CD4-positive, alpha-beta T cell treated with Interleukin-12 subunit alpha and Interleukin-12 subunit beta, for 1 hour (primary cell): ENCODE data around the gene IL1R2.

ENCODE experiments used
- DNase-seq: peaks from one replicate; pipeline ENCODE4 v3.0.0-alpha.2; 2020

The IL1R2 gene

GRCh38 chr2:102024410-102024809 is 32.6 kb downstream of the IL1R2 start:
- DNase-seq: no peak

DNA sequence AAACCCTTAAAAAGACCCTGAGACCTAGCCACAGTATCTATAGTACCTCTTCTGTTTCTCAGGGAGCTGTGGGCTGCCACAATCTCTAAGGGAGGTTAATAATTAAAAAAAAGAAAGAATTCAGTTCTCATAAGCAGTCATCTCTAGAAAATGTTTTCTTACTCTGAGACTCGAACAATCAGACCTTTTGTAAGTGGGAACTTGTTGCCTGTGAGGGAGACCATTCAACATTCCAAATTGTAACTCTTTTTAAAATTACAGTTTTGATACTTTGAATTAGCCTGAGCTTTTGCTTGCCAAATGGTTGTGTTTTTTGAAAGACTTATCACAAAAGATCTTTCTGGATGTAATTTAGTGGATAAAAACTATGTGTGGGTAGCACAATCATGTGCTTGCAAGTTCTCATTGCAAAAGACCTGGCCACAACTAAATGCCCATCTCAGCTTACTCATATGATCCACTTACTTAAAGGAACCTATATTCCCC is 33.3 kb downstream of the IL1R2 start:
- no peak for DNase-seq

DNA sequence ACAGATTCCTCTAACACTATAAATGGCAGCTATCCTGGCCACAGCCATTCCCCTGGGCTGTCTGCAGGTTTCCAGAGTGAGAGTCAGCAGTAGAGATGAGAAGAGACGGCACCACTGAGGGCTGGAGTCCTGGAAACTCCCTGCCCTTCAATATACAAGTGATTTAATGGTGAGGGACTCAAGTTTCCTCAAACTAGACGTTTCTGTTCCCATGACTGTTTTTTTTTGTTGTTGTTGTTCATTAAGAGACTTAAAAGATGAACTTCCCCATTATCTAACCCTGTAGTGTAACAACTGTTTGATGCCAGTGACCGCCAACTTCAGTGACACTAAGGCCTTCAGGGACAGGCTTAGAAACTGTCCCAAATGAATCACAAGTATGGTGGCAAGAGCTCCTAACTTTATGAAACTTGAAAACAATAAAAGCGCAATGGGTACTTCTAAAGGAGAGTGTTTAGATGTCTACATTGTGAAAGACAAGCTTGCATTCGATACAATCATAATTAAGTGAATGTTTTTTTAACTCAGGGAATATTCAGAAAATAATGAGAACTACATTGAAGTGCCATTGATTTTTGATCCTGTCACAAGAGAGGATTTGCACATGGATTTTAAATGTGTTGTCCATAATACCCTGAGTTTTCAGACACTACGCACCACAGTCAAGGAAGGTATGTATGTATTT is 34.0 kb downstream of the IL1R2 start:
- no peak for DNase-seq

- no peak for DNase-seq
Measured at GRCh38 chr2:102027036-102027980, 35.5 kb downstream of the IL1R2 start.

- no peak for DNase-seq
Measured at GRCh38 chr2:102028470-102028869, 36.7 kb downstream of the IL1R2 start.

- DNase-seq: no peak
Measured at GRCh38 chr2:102029405-102029804, 37.6 kb downstream of the IL1R2 start.

GRCh38 chr2:102029952-102030351 is 38.2 kb downstream of the IL1R2 start:
- DNase-seq: no peak

DNA sequence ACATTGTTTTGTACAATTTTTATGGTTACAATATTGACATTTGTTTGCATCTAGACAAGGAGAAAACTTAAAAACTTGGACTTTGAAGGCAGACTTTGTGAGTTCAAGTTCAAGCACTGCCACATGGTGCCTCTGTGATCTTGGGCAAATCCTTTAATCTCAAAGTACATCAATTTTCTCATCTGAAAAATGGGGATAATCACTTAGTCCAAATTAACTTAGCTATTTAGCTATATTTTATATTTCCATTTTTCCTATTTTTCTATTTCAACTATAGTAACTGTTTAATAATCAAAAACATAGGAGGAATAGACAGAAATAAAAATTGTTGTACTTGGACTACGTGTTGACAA is 38.7 kb downstream of the IL1R2 start:
- DNase-seq: no peak

DNA sequence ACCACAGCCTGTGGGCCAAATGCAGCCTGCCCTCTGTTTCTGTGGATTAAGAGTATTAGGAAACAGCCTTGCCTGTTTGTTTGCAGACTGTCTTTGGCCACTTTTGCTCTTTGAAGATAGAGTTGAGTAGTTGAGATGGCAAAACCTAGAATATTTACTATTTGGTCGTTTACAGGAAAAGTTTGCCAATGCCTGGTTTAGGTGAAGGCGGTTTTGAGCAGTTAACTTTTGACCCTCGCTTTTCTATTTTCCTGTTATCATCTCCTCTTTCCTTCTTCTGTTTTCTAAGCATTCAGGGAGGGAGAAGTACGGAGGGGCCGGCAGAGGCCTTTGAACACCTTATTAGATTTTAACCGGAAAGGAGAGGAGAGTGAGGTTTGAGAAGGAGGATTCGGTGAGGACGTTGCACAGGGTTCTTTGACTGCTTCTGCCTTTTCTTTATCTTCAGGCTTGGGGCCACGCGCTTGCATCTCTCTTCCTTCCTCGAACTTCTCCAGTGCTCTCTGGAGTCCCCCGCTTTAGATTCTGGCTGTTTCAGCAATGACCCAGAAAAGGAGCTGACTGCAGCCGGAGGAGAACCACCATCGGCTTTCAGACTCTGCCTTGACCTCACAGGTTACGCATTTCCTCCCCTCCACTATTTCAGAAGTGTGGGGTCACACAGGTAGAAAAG is 39.2 kb downstream of the IL1R2 start:
- DNase-seq: no peak

GRCh38 chr2:102032368-102033030 is 40.7 kb downstream of the IL1R2 start:
- DNase-seq: no peak

DNA sequence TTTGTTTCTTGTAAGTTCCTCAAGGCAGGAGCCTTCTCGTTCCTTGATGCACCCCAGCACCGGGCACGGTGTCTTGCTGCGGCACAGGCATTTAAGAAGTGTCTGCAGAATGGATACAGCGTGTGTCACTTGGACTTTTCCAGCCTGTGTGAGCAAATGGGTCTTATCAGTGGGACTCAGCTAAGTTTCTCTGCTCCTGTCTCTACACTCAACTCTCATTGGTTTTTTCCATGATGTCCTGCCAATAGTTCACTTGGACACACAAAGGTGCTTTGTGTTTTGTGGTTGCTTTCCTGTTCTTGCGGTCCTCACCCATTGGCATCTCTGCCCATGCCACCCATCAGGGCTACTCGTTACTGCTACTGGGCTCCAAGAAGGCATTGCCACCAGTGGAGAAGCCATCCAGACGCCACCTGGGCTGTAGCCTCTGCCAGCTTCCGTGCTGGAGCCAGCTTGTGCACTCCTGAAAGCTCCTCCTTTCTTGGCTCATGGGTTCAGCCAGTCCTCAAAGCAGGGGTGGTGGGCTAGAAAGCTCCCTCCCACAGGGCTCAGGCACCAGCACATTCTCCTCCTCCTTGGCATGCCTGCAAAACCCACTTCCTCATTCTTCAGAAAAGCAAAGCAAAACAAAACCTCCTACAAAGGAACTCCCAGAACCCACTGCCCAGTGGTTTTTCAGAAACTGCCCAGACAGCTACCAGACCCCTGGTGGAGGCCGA is 41.4 kb downstream of the IL1R2 start:
- no peak for DNase-seq

GRCh38 chr2:102033750-102034682 is 42.3 kb downstream of the IL1R2 start:
- DNase-seq: no peak

DNA sequence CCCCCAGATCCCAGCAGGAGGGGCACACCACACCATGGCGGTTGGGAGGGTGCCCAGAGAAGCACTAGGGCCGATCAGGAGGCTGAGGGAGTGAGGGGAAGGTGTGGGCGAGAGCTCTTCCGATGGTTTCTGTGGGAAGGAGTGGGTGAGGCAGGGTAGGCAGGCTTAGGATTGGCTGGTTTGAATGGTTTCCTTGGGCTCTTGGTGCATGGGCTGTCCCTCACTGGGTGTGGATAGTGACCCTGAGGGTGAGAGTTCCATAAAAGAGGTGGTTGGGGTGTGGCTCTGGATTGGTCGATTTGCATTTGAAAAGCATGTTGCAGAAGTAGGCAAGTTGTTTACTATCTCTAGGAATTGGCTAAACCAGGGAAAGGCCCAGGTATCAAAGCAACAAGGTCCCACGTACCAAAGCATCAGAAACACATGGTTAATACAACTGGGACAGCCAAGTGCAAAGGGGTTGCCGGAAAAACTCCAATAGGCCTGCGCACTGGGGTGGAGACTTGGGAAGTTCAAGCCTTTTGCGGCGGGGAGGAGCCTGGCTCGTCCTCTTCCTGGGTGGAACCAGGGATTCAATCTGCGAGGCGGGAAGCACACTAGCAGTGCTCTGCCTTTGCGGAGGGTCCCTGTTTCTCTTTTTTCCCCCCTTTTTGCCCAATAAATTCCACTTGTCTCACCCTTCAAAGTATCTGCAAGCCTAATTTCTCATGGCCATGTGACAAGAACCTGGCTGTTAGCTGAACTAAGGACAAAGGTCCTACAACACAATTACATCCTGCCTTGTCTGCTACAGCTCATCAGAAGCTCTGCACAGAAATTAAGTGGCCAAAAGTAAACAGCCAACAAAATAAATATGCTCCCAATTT is 43.2 kb downstream of the IL1R2 start:
- no peak for DNase-seq

DNA sequence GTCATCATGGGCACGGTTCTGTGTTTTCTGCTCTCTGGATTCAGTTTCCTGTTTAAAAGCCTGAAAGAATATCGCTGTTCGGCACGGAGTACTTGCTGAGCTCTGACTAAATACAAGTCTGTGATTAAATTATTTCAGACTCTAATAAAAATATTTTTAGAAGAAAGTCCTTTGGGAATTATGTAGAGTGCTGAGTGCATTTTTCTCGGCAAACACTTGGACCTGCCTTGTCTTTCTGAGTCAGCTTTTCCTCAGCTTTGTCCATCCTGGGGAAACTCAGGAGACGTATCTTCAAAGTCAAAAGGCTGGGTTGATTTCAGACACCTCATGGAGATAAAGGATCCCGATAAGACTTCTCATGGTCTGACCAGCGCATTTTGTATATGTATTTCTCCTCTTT is 45.9 kb downstream of the IL1R2 start:
- no peak for DNase-seq

GRCh38 chr2:102040229-102040628 is 48.5 kb downstream of the IL1R2 start:
- no peak for DNase-seq

GRCh38 chr2:102041351-102041750 is 49.6 kb downstream of the IL1R2 start:
- no peak for DNase-seq

DNA sequence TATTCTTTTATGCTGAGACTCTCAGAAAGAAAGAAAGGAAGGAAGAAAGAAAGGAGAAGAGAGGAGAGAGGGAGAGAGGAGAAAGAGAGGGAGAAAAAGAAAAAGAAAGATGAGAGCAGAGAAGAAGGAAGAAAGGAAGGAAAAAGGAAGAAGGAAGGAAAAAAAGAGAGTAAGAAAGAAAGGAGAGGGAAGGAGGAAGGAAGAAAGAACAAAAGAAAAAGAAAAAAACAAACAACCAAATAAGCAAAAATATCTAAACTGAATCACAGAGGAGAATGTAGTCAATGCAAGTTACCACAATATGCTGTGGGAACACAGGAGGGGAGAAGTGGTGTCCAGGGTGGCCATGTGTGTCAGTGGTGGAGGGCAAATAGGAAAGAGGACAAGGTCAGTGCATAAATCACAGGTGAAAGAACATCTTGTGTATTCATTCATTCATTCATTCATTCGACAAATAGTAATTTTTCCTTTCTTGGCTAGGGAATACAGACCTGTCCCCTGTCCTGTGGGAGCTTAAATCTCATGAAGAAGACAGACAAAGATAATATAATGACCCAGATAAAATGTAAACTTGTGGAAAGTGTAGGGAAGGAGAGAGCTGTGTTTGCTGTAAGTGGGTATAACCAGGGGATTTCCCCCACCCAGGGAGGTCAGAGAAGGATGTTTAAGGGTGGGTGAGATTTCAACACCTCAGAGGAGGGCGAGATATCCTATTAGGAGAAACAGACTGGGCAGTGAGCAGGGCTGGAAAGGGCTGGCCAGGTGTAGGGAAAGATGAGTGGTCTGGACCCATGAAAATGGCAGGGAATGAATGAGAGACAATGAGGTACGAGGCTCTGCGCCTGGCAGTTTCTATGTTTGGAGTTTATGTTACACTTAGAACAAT is 50.7 kb downstream of the IL1R2 start:
- DNase-seq: no peak

DNA sequence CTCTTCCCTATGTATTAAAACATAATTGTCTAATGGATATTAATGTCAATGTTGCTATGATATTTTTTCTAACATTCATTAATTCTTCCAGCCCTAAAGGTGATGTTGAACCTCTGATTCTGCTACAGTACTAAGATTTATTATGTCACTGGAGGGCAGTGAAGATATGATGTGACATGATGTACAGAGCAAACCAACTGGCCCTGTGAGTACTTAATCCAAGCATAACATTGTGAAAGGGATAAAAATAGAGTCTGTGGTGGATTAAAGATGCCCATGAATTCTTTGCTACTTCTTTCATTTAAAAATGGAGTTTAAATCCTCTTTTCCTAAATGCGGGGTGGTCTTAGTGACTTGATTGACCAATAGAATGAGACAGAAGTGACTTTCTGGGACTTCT is 51.8 kb downstream of the IL1R2 start:
- no peak for DNase-seq

- DNase-seq: no peak
Measured at GRCh38 chr2:102044235-102044896, 52.6 kb downstream of the IL1R2 start.
